ENCODE data around the gene NFATC2.

The NFATC2 gene

GRCh38 chr20:51508158-51508557 lies 34.4 kb downstream of the NFATC2 start:
- no peak for TF ChIP-seq POLR2AphosphoS5 (IDR thresholded peaks at IDR 0.05; ENCODE audit: low read depth)
- no peak for TF ChIP-seq REST (IDR thresholded peaks at IDR 0.05; ENCODE audit: insufficient replicate concordance, low read depth)
- TF ChIP-seq GABPA (IDR thresholded peaks at IDR 0.05; ENCODE audit: low read depth), result no peak
- TF ChIP-seq CTCF (IDR thresholded peaks at IDR 0.05; ENCODE audit: insufficient read depth, low read length), result no peak
- no peak for TF ChIP-seq SPI1 (IDR thresholded peaks at IDR 0.05; ENCODE audit: borderline replicate concordance, low read depth)
- H3K27me3 ChIP-seq (ENCODE audit: insufficient read depth, poor library complexity, severe bottlenecking), result no peaks in the 10 kb centered on the region
- DNase-seq (ENCODE audit: low read depth in 1 of 2, low spot score in 1 of 2), result no peak
- H3K4me3 ChIP-seq (replicated peaks; ENCODE audit: insufficient read depth, low read length), result no peak overlapping the region
- H3K27ac ChIP-seq (replicated peaks), result no peak overlapping the region

GRCh38 chr20:51507216-51508036 lies 35.1 kb downstream of the NFATC2 start:
- DNase-seq (ENCODE audit: low read depth in 1 of 2, low spot score in 1 of 2), result no peak
- H3K27ac ChIP-seq (replicated peaks), result no peak overlapping the region
- H3K27me3 ChIP-seq (ENCODE audit: insufficient read depth, poor library complexity, severe bottlenecking), result no peaks in the 10 kb centered on the region
- TF ChIP-seq POLR2AphosphoS5 (IDR thresholded peaks at IDR 0.05; ENCODE audit: low read depth), result no peak
- no peak for TF ChIP-seq GABPA (IDR thresholded peaks at IDR 0.05; ENCODE audit: low read depth)
- H3K4me3 ChIP-seq (replicated peaks; ENCODE audit: insufficient read depth, low read length), result no peak overlapping the region

GRCh38 chr20:51506527-51507215 lies 35.8 kb downstream of the NFATC2 start:
- Histone ChIP-seq H3K4me3 (replicated peaks; ENCODE audit: insufficient read depth, low read length) (no peak overlapping the region), H3K27ac (replicated peaks) (no peak overlapping the region), H3K27me3 (ENCODE audit: insufficient read depth, poor library complexity, severe bottlenecking) (no peaks in the 10 kb centered on the region)
- TF ChIP-seq GABPA (IDR thresholded peaks at IDR 0.05; ENCODE audit: low read depth) (no peak), POLR2AphosphoS5 (IDR thresholded peaks at IDR 0.05; ENCODE audit: low read depth) (no peak), REST (IDR thresholded peaks at IDR 0.05; ENCODE audit: insufficient replicate concordance, low read depth) (no peak), SPI1 (IDR thresholded peaks at IDR 0.05; ENCODE audit: borderline replicate concordance, low read depth) (no peak), CTCF (IDR thresholded peaks at IDR 0.05; ENCODE audit: insufficient read depth, low read length) (no peak)
- DNase-seq (ENCODE audit: low read depth in 1 of 2, low spot score in 1 of 2), result no peak

- no peak for TF ChIP-seq REST (IDR thresholded peaks at IDR 0.05; ENCODE audit: insufficient replicate concordance, low read depth)
- no peak for TF ChIP-seq SPI1 (IDR thresholded peaks at IDR 0.05; ENCODE audit: borderline replicate concordance, low read depth)
- no peak for TF ChIP-seq GABPA (IDR thresholded peaks at IDR 0.05; ENCODE audit: low read depth)
- no peak for TF ChIP-seq POLR2AphosphoS5 (IDR thresholded peaks at IDR 0.05; ENCODE audit: low read depth)
- no peak for TF ChIP-seq CTCF (IDR thresholded peaks at IDR 0.05; ENCODE audit: insufficient read depth, low read length)
- Histone ChIP-seq H3K27ac (replicated peaks) (no peak overlapping the region), H3K4me3 (replicated peaks; ENCODE audit: insufficient read depth, low read length) (no peak overlapping the region), H3K27me3 (ENCODE audit: insufficient read depth, poor library complexity, severe bottlenecking) (no peaks in the 10 kb centered on the region)
- DNase-seq (ENCODE audit: low read depth in 1 of 2, low spot score in 1 of 2), result no peak
Measured at GRCh38 chr20:51505566-51505965, 37.0 kb downstream of the NFATC2 start.

All from HL-60 (cell line).